OCI-LY7 (cell line): Measurements from ENCODE around the gene PRKG1. TPM values are rescaled to one million over a fixed set of nuclear protein-coding genes. Genes with fewer than 3 reads are reported as not detected.

Experiments
- BruUV-seq: library from RNA; stranded (reverse); fragments of 400-500 nt; replicated peaks from 2 replicates; lab custom pipeline; 2021; lab: Mats Ljungman, UMichigan
- CTCF ChIA-PET: fragments of 300-600 bp; sonication (Branson Sonifier 250); formaldehyde crosslinking; loops from one replicate; lab custom pipeline; 2022; ENCODE audit warnings: antibody characterized with exemption; ENCODE audit not compliant: unreplicated experiment; lab: Charles Lee
- POLR2A ChIA-PET: fragments of 300-600 bp; sonication (Branson Sonifier 250); formaldehyde crosslinking; loops from one replicate; lab custom pipeline; 2022; ENCODE audit warnings: antibody characterized with exemption; lab: Charles Lee
- DNase-seq: peaks from one replicate; pipeline ENCODE4 v3.0.0-alpha.2; 2015; ENCODE audit warnings: low spot score
- H2AFZ ChIP-seq: fragments of 200-600 bp; sonication (generic), shearing (Covaris generic); 2 replicates; pipeline ENCODE4 v1.6.1; 2014; ENCODE audit warnings: mild to moderate bottlenecking, antibody characterized with exemption, low read length, moderate library complexity
- H3K27ac ChIP-seq: fragments of 200-600 bp; sonication (generic); 2 replicates; pipeline ENCODE4 v1.5.1; 2014; ENCODE audit warnings: mixed run types, low read depth, mild to moderate bottlenecking, moderate library complexity, low read length, inconsistent platforms; ENCODE audit not compliant: poor library complexity, severe bottlenecking
- H3K36me3 ChIP-seq: fragments of 200-600 bp; sonication (generic); 2 replicates; pipeline ENCODE4 v1.6.1; 2014; ENCODE audit warnings: mild to moderate bottlenecking, antibody characterized with exemption, low read length, moderate library complexity, mixed read lengths; ENCODE audit not compliant: insufficient read depth
- H3K4me1 ChIP-seq: fragments of 200-600 bp; sonication (generic); 2 replicates; pipeline ENCODE4 v1.5.1; 2014; ENCODE audit warnings: mild to moderate bottlenecking, low read length; ENCODE audit not compliant: insufficient read depth, poor library complexity, severe bottlenecking
- H3K4me2 ChIP-seq: fragments of 200-600 bp; sonication (generic); 2 replicates; pipeline ENCODE4 v1.6.1; 2014; ENCODE audit warnings: mild to moderate bottlenecking, low read length
- H3K4me3 ChIP-seq: fragments of 200-600 bp; sonication (generic); 2 replicates; pipeline ENCODE4 v1.5.1; 2014; ENCODE audit warnings: mild to moderate bottlenecking, low read depth, low read length; ENCODE audit not compliant: poor library complexity, severe bottlenecking
- H3K79me2 ChIP-seq: fragments of 200-600 bp; sonication (generic); 2 replicates; pipeline ENCODE4 v1.6.1; 2016; ENCODE audit warnings: low read depth, mild to moderate bottlenecking, low read length, moderate library complexity, mixed read lengths; ENCODE audit not compliant: insufficient read depth
- H3K9me2 ChIP-seq: fragments of 200-600 bp; sonication (generic); 2 replicates; pipeline ENCODE4 v1.6.1; 2016; ENCODE audit warnings: mild to moderate bottlenecking, low read length, mixed read lengths; ENCODE audit not compliant: insufficient read depth
- H3K9me3 ChIP-seq: fragments of 200-600 bp; sonication (generic); 2 replicates; pipeline ENCODE4 v1.6.1; 2014; ENCODE audit warnings: mild to moderate bottlenecking, mixed run types, low read length, mixed read lengths
- H4K20me1 ChIP-seq: fragments of 200-600 bp; sonication (generic); 2 replicates; pipeline ENCODE4 v1.6.1; 2014; ENCODE audit warnings: mild to moderate bottlenecking, antibody characterized with exemption, low read length, moderate library complexity, mixed read lengths; ENCODE audit not compliant: insufficient read depth
- CTCF ChIP-seq: fragments of 200-600 bp; sonication (generic); conservative IDR thresholded peaks from 2 replicates; pipeline ENCODE4 v1.5.1; 2014; ENCODE audit warnings: mild to moderate bottlenecking, antibody characterized with exemption, low read length, moderate library complexity, mixed read lengths
- EZH2phosphoT487 ChIP-seq: fragments of 200-600 bp; sonication (generic); IDR thresholded peaks from 2 replicates; pipeline ENCODE4 v1.6.1; 2018; ENCODE audit warnings: low read depth, borderline replicate concordance, mild to moderate bottlenecking, mixed run types, antibody characterized with exemption, low read length, moderate library complexity, mixed read lengths
- intact Hi-C: fragments of 100-400 bp; cut with micrococcal nuclease; formaldehyde crosslinking; loops from one replicate; pipeline ENCODE4 v1.10.0; 2022; ENCODE audit not compliant: unreplicated experiment
- total RNA-seq, 2 experiments: library from RNA; depleted of rRNA in 1 of 2; stranded (reverse); fragments of >200 nt in 1 of 2; shearing (Covaris generic) in 1 of 2; gene quantifications; 2 replicates each; pipeline ENCODE4 v1.2.3, GENCODE V29; 2014 to 2022

PRKG1 gene
- total RNA-seq, 2 experiments from 2014 or later: not detected

- Histone ChIP-seq H3K9me2 (no peaks in the 10 kb centered on the region), H3K4me1 (no peaks in the 10 kb centered on the region), H3K27ac (no peak overlapping the region), H3K9me3 (no peaks in the 10 kb centered on the region), H3K4me3 (no peak overlapping the region), H3K4me2 (no peak overlapping the region), H2AFZ (no peak overlapping the region), H3K79me2 (no peaks in the 10 kb centered on the region), H3K36me3 (no peaks in the 10 kb centered on the region), H4K20me1 (no peaks in the 10 kb centered on the region)
- BruUV-seq: no TSS peak
- intact Hi-C loops: no loop called here
- ChIA-PET POLR2A (no interaction called here), CTCF (no interaction called here)
- DNase-seq: no peak
- TF ChIP-seq EZH2phosphoT487: no peak
- no peak for TF ChIP-seq CTCF
Measured at GRCh38 chr10:51986516-51986915, 912.2 kb downstream of the PRKG1 start.

GRCh38 chr10:51993475-51993874 lies 919.2 kb downstream of the PRKG1 start:
- Histone ChIP-seq H3K36me3 (no peaks in the 10 kb centered on the region), H3K4me3 (no peak overlapping the region), H4K20me1 (no peaks in the 10 kb centered on the region), H3K4me1 (no peaks in the 10 kb centered on the region), H3K4me2 (no peak overlapping the region), H2AFZ (no peak overlapping the region), H3K27ac (no peak overlapping the region), H3K79me2 (no peaks in the 10 kb centered on the region), H3K9me2 (no peaks in the 10 kb centered on the region), H3K9me3 (no peaks in the 10 kb centered on the region)
- TF ChIP-seq CTCF (no peak), EZH2phosphoT487 (no peak)
- CTCF ChIA-PET: no interaction called here
- no TSS peak for BruUV-seq
- POLR2A ChIA-PET: interaction anchor here (0.5 to 0.9 kb wide), 4 partner anchors 9 to 571 kb away, joined by 3 to 6 read pairs (median 4); no protein-coding TSS in a partner anchor
- intact Hi-C loops: no loop called here
- no peak for DNase-seq

GRCh38 chr10:51999096-51999495 lies 924.8 kb downstream of the PRKG1 start:
- Histone ChIP-seq H3K36me3 (no peaks in the 10 kb centered on the region), H3K4me3 (no peak overlapping the region), H4K20me1 (no peaks in the 10 kb centered on the region), H3K27ac (no peak overlapping the region), H2AFZ (no peak overlapping the region), H3K9me2 (no peaks in the 10 kb centered on the region), H3K4me1 (no peaks in the 10 kb centered on the region), H3K9me3 (no peaks in the 10 kb centered on the region), H3K4me2 (no peak overlapping the region), H3K79me2 (no peaks in the 10 kb centered on the region)
- intact Hi-C loops: no loop called here
- BruUV-seq: no TSS peak
- DNase-seq: no peak
- ChIA-PET POLR2A (no interaction called here), CTCF (no interaction called here)
- TF ChIP-seq CTCF: no peak
- no peak for TF ChIP-seq EZH2phosphoT487
